ENCODE results near the gene SPRR4. TPM values are rescaled to one million over a fixed set of nuclear protein-coding genes. Genes with fewer than 3 reads are reported as not detected.

The SPRR4 gene
- total RNA-seq, 1 experiment from 2014 or later, result not detected

GRCh38 chr1:152993186-152993585, 22.7 kb downstream of the SPRR4 start:
- Histone ChIP-seq H3K36me3 (ENCODE audit: low read depth) (no peaks in the 10 kb centered on the region), H3K79me2 (ENCODE audit: low read depth) (no peaks in the 10 kb centered on the region), H3K9me3 (ENCODE audit: insufficient read depth, low read depth) (no peaks in the 10 kb centered on the region), H3K4me3 (no peak overlapping the region), H4K20me1 (ENCODE audit: insufficient read depth) (no peaks in the 10 kb centered on the region), H3K4me2 (no peak overlapping the region), H3K9me2 (ENCODE audit: insufficient read depth) (no peaks in the 10 kb centered on the region), H3K4me1 (replicated peaks; ENCODE audit: insufficient read depth) (no peaks in the 10 kb centered on the region), H2AFZ (no peak overlapping the region), H3F3A (ENCODE audit: insufficient read depth, low read depth) (no peaks in the 10 kb centered on the region), H3K27me3 (ENCODE audit: insufficient read depth, low read depth) (no peaks in the 10 kb centered on the region), H3K27ac (no peak overlapping the region)
- POLR2A ChIA-PET (ENCODE audit: unreplicated experiment), result no interaction called here
- DNase-seq, result no peak
- no TSS peak for BruUV-seq (replicated peaks)
- TF ChIP-seq EZH2 (IDR thresholded peaks at IDR 0.05; ENCODE audit: low read depth) (no peak), CTCF (conservative IDR thresholded peaks at IDR 0.05) (no peak)
- intact Hi-C loops (cut with micrococcal nuclease; ENCODE audit: unreplicated experiment), result no loop called here
- CTCF ChIA-PET, result no interaction called here

- BruUV-seq (replicated peaks), result no TSS peak
- intact Hi-C loops (cut with micrococcal nuclease; ENCODE audit: unreplicated experiment), result no loop called here
- TF ChIP-seq CTCF (conservative IDR thresholded peaks at IDR 0.05), result no peak
- TF ChIP-seq EZH2 (IDR thresholded peaks at IDR 0.05; ENCODE audit: low read depth), result no peak
- no peaks in the 10 kb centered on the region for H3K36me3 ChIP-seq (ENCODE audit: low read depth)
- H3K79me2 ChIP-seq (ENCODE audit: low read depth), result no peaks in the 10 kb centered on the region
- CTCF ChIA-PET, result no interaction called here
- H3K9me2 ChIP-seq (ENCODE audit: insufficient read depth), result no peaks in the 10 kb centered on the region
- peaks cover 11% of the 10 kb centered on the region; the same call in 1 of the 2 replicates for H3F3A ChIP-seq (ENCODE audit: insufficient read depth, low read depth)
- no peak overlapping the region for H2AFZ ChIP-seq
- no peak overlapping the region for H3K4me2 ChIP-seq
- DNase-seq, result no peak
- H3K4me3 ChIP-seq, result no peak overlapping the region
- POLR2A ChIA-PET (ENCODE audit: unreplicated experiment), result no interaction called here
- no peaks in the 10 kb centered on the region for H3K9me3 ChIP-seq (ENCODE audit: insufficient read depth, low read depth)
- H3K27me3 ChIP-seq (ENCODE audit: insufficient read depth, low read depth), result no peaks in the 10 kb centered on the region
- H3K27ac ChIP-seq, result no peak overlapping the region
- peaks cover 20% of the 10 kb centered on the region for H3K4me1 ChIP-seq (replicated peaks; ENCODE audit: insufficient read depth)
- no peaks in the 10 kb centered on the region for H4K20me1 ChIP-seq (ENCODE audit: insufficient read depth)
These were observed 25.4 kb downstream of the SPRR4 start for GRCh38 chr1:152995842-152996241.

GRCh38 chr1:152996633-152997400, 26.4 kb downstream of the SPRR4 start:
- Histone ChIP-seq H3K27ac (no peak overlapping the region), H3K9me2 (ENCODE audit: insufficient read depth) (no peaks in the 10 kb centered on the region), H3K79me2 (ENCODE audit: low read depth) (no peaks in the 10 kb centered on the region), H3K4me2 (no peak overlapping the region), H3K36me3 (ENCODE audit: low read depth) (no peaks in the 10 kb centered on the region), H3K27me3 (ENCODE audit: insufficient read depth, low read depth) (no peaks in the 10 kb centered on the region), H3K4me3 (no peak overlapping the region), H3K9me3 (ENCODE audit: insufficient read depth, low read depth) (no peaks in the 10 kb centered on the region), H2AFZ (no peak overlapping the region), H3F3A (ENCODE audit: insufficient read depth, low read depth) (peaks cover 21% of the 10 kb centered on the region), H3K4me1 (replicated peaks; ENCODE audit: insufficient read depth) (peaks cover 30% of the 10 kb centered on the region), H4K20me1 (ENCODE audit: insufficient read depth) (no peaks in the 10 kb centered on the region)
- DNase-seq, result no peak
- BruUV-seq (replicated peaks), result no TSS peak
- ChIA-PET CTCF (no interaction called here), POLR2A (ENCODE audit: unreplicated experiment) (no interaction called here)
- TF ChIP-seq EZH2 (IDR thresholded peaks at IDR 0.05; ENCODE audit: low read depth), result no peak
- TF ChIP-seq CTCF (conservative IDR thresholded peaks at IDR 0.05), result no peak
- intact Hi-C loops (cut with micrococcal nuclease; ENCODE audit: unreplicated experiment), result no loop called here

All from PC-9 (cell line).